ENCODE measurements around the gene KCNJ6. TPM values are rescaled to one million over a fixed set of nuclear protein-coding genes. Genes with fewer than 3 reads are reported as not detected.

The KCNJ6 gene
- total and polyA plus RNA-seq, 5 experiments from 2014 or later, result not detected

GRCh38 chr21:37622755-37623154 is 293.5 kb downstream of the KCNJ6 start:
- DNase-seq (no peak), ATAC-seq (no peak)
- H3K9me3 Mint-ChIP-seq, result no peaks in the 10 kb centered on the region
- peaks cover 13 to 32% (median 16%) of the 10 kb centered on the region in 5 donors for H3K27me3 Mint-ChIP-seq
- no peak overlapping the region for H3K4me3 Mint-ChIP-seq
- H3K4me1 Mint-ChIP-seq, result no peaks in the 10 kb centered on the region
- no peaks in the 10 kb centered on the region for H3K36me3 Mint-ChIP-seq
- POLR2A ChIA-PET, result no interaction called here
- no peak overlapping the region for H3K27ac Mint-ChIP-seq

GRCh38 chr21:37620401-37620800 is 295.9 kb downstream of the KCNJ6 start:
- DNase-seq (no peak), ATAC-seq (no peak)
- POLR2A ChIA-PET, result interaction anchor here (0.5 kb wide), 1 partner anchor 43 kb away, joined by 5 read pairs; no protein-coding TSS in a partner anchor
- Mint-ChIP-seq H3K9me3 (no peaks in the 10 kb centered on the region), H3K4me1 (no peaks in the 10 kb centered on the region), H3K4me3 (no peak overlapping the region), H3K27me3 (peaks cover 13 to 45% (median 20%) of the 10 kb centered on the region in 5 donors), H3K36me3 (no peaks in the 10 kb centered on the region), H3K27ac (no peak overlapping the region)

- Mint-ChIP-seq H3K27ac (no peak overlapping the region), H3K4me3 (no peak overlapping the region), H3K4me1 (no peaks in the 10 kb centered on the region), H3K36me3 (no peaks in the 10 kb centered on the region), H3K27me3 (peaks cover 13 to 45% (median 20%) of the 10 kb centered on the region in 5 donors), H3K9me3 (peaks cover 0 to 1% (median 0%) of the 10 kb centered on the region in 9 donors)
- POLR2A ChIA-PET, result interaction anchor here (0.6 kb wide), 1 partner anchor 368 kb away, joined by 3 read pairs; no protein-coding TSS in a partner anchor
- DNase-seq, result no peak
- ATAC-seq, result no peak
Observed at GRCh38 chr21:37619464-37619974, 296.7 kb downstream of the KCNJ6 start.

- H3K36me3 Mint-ChIP-seq, result no peaks in the 10 kb centered on the region
Observed at GRCh38 chr21:37618081-37618480, 298.2 kb downstream of the KCNJ6 start.

GRCh38 chr21:37615962-37616361 is 300.3 kb downstream of the KCNJ6 start:
- H3K4me1 Mint-ChIP-seq, result no peaks in the 10 kb centered on the region
- H3K27me3 Mint-ChIP-seq, result peaks cover 13 to 57% (median 19%) of the 10 kb centered on the region in 5 donors
- H3K36me3 Mint-ChIP-seq, result no peaks in the 10 kb centered on the region
- ATAC-seq, result no peak
- POLR2A ChIA-PET, result no interaction called here
- H3K9me3 Mint-ChIP-seq, result peaks cover 0 to 10% (median 0%) of the 10 kb centered on the region in 9 donors
- DNase-seq, result no peak
- H3K27ac Mint-ChIP-seq, result no peak overlapping the region
- H3K4me3 Mint-ChIP-seq, result no peak overlapping the region

More at GRCh38 chr21:37618081-37618480, 298.2 kb downstream of the KCNJ6 start:
- Mint-ChIP-seq H3K27ac (no peak overlapping the region), H3K27me3 (peaks cover 13 to 45% (median 20%) of the 10 kb centered on the region in 5 donors), H3K4me1 (no peaks in the 10 kb centered on the region), H3K9me3 (peaks cover 0 to 5% (median 0%) of the 10 kb centered on the region in 9 donors), H3K4me3 (no peak overlapping the region)
- POLR2A ChIA-PET, result no interaction called here
- no peak for DNase-seq
- no peak for ATAC-seq

- ATAC-seq, result no peak
- Mint-ChIP-seq H3K27me3 (peaks cover 15 to 53% (median 23%) of the 10 kb centered on the region in 5 donors), H3K9me3 (peaks cover 0 to 10% (median 0%) of the 10 kb centered on the region in 9 donors), H3K36me3 (no peaks in the 10 kb centered on the region), H3K4me1 (no peaks in the 10 kb centered on the region), H3K27ac (peak overlapping the region in 1 of 10 donors; percentile 55), H3K4me3 (no peak overlapping the region)
- DNase-seq, result no peak
- POLR2A ChIA-PET, result no interaction called here
Observed at GRCh38 chr21:37614351-37614875, 301.8 kb downstream of the KCNJ6 start.

- Mint-ChIP-seq H3K4me3 (no peak overlapping the region), H3K36me3 (no peaks in the 10 kb centered on the region), H3K9me3 (no peaks in the 10 kb centered on the region), H3K27ac (no peak overlapping the region), H3K4me1 (peaks cover 0 to 2% (median 0%) of the 10 kb centered on the region in 4 donors), H3K27me3 (peaks cover 19 to 45% (median 30%) of the 10 kb centered on the region in 5 donors)
- POLR2A ChIA-PET, result no interaction called here
- no peak for ATAC-seq
- DNase-seq, result no peak
Observed at GRCh38 chr21:37607081-37607480, 309.2 kb downstream of the KCNJ6 start.

- no peak for DNase-seq
- Mint-ChIP-seq H3K4me3 (no peak overlapping the region), H3K27ac (no peak overlapping the region), H3K27me3 (peaks cover 18 to 39% (median 30%) of the 10 kb centered on the region in 5 donors), H3K36me3 (no peaks in the 10 kb centered on the region), H3K9me3 (no peaks in the 10 kb centered on the region), H3K4me1 (peaks cover 0 to 2% (median 0%) of the 10 kb centered on the region in 4 donors)
- POLR2A ChIA-PET, result no interaction called here
- ATAC-seq, result no peak
Observed at GRCh38 chr21:37606549-37606948, 309.7 kb downstream of the KCNJ6 start.

- DNase-seq, result no peak
- H3K36me3 Mint-ChIP-seq, result no peaks in the 10 kb centered on the region
- no peak overlapping the region for H3K4me3 Mint-ChIP-seq
- peaks cover 14 to 32% (median 31%) of the 10 kb centered on the region in 5 donors for H3K27me3 Mint-ChIP-seq
- no peak for ATAC-seq
- no peaks in the 10 kb centered on the region for H3K9me3 Mint-ChIP-seq
- peaks cover 0 to 2% (median 0%) of the 10 kb centered on the region in 4 donors for H3K4me1 Mint-ChIP-seq
- no peak overlapping the region for H3K27ac Mint-ChIP-seq
- POLR2A ChIA-PET, result no interaction called here
Observed at GRCh38 chr21:37605006-37605405, 311.3 kb downstream of the KCNJ6 start.

- DNase-seq (no peak), ATAC-seq (no peak)
- POLR2A ChIA-PET, result no interaction called here
- Mint-ChIP-seq H3K36me3 (peaks cover 0 to 4% (median 0%) of the 10 kb centered on the region in 3 donors), H3K9me3 (peaks cover 0 to 4% (median 0%) of the 10 kb centered on the region in 9 donors), H3K4me1 (peaks cover 0 to 2% (median 0%) of the 10 kb centered on the region in 4 donors), H3K27ac (no peak overlapping the region), H3K4me3 (no peak overlapping the region), H3K27me3 (peaks cover 9 to 36% (median 19%) of the 10 kb centered on the region in 5 donors)
Observed at GRCh38 chr21:37603129-37603528, 313.1 kb downstream of the KCNJ6 start.

- POLR2A ChIA-PET, result no interaction called here
- DNase-seq, result no peak
- Mint-ChIP-seq H3K27ac (no peak overlapping the region), H3K4me1 (peaks cover 0 to 2% (median 0%) of the 10 kb centered on the region in 4 donors), H3K9me3 (peaks cover 0 to 6% (median 0%) of the 10 kb centered on the region in 9 donors), H3K36me3 (peaks cover 0 to 4% (median 0%) of the 10 kb centered on the region in 3 donors), H3K27me3 (peaks cover 8 to 30% (median 14%) of the 10 kb centered on the region in 5 donors), H3K4me3 (no peak overlapping the region)
- ATAC-seq, result no peak
Observed at GRCh38 chr21:37601915-37602314, 314.3 kb downstream of the KCNJ6 start.

GRCh38 chr21:37601027-37601426 is 315.2 kb downstream of the KCNJ6 start:
- Mint-ChIP-seq H3K27me3 (peaks cover 3 to 21% (median 8%) of the 10 kb centered on the region in 5 donors), H3K4me3 (no peak overlapping the region), H3K9me3 (peaks cover 0 to 10% (median 0%) of the 10 kb centered on the region in 9 donors), H3K36me3 (peaks cover 0 to 4% (median 2%) of the 10 kb centered on the region in 3 donors), H3K4me1 (no peaks in the 10 kb centered on the region), H3K27ac (no peak overlapping the region)
- no peak for DNase-seq
- POLR2A ChIA-PET, result no interaction called here
- ATAC-seq, result no peak

- Mint-ChIP-seq H3K36me3 (peaks cover 0 to 4% (median 2%) of the 10 kb centered on the region in 3 donors), H3K4me1 (peaks cover 0 to 4% (median 1%) of the 10 kb centered on the region in 4 donors), H3K27me3 (peaks cover 2 to 11% (median 9%) of the 10 kb centered on the region in 5 donors), H3K27ac (no peak overlapping the region), H3K9me3 (peaks cover 0 to 10% (median 0%) of the 10 kb centered on the region in 9 donors), H3K4me3 (no peak overlapping the region)
- no peak for DNase-seq
- POLR2A ChIA-PET, result no interaction called here
- no peak for ATAC-seq
Observed at GRCh38 chr21:37595944-37596343, 320.3 kb downstream of the KCNJ6 start.
